Neutrophil (primary cell): ENCODE data around the gene BAHCC1.
A peak's percentile ranks its signal among the peaks of the same experiment; 100 is the strongest.

Experiments
- H3K27ac ChIP-seq: fragments of 200-600 bp; sonication (generic); 2 replicates; pipeline ENCODE4 v1.5.1; 2016; ENCODE audit warnings: mild to moderate bottlenecking, moderate library complexity
- H3K27me3 ChIP-seq: fragments of 200-600 bp; sonication (generic); 2 replicates; pipeline ENCODE4 v1.6.0; 2016; ENCODE audit warnings: mild to moderate bottlenecking
- H3K36me3 ChIP-seq: fragments of 200-600 bp; sonication (generic); 2 replicates; pipeline ENCODE4 v1.5.1; 2017
- H3K4me1 ChIP-seq, 2 experiments: fragments of 200-600 bp in 1 of 2; sonication (generic) in 1 of 2; 1 replicate in 1 of 2; 2 replicates in 1 of 2; pipeline versions ENCODE4 v1.5.1 to v1.6.1; 2013 to 2016; ENCODE audit warnings: low read depth in 1 of 2, low read length in 1 of 2, mild to moderate bottlenecking in 1 of 2, moderate library complexity in 1 of 2; ENCODE audit not compliant: control insufficient read depth in 1 of 2, insufficient read depth in 1 of 2
- H3K4me3 ChIP-seq, 2 experiments: fragments of 200-600 bp in 1 of 2; sonication (generic) in 1 of 2; 1 replicate in 1 of 2; 2 replicates in 1 of 2; pipeline ENCODE4 v1.5.1; 2013 to 2016; ENCODE audit warnings: low read depth in 1 of 2, low read length in 1 of 2, mild to moderate bottlenecking in 1 of 2, moderate library complexity in 1 of 2
- H3K9me3 ChIP-seq: fragments of 200-600 bp; sonication (generic); 2 replicates; pipeline ENCODE4 v1.5.1; 2016
- TF ChIP-seq, protein P1 (sequence below): fragments of 200-600 bp; sonication (generic); IDR thresholded peaks from 2 replicates; pipeline ENCODE4 v1.5.1; 2016; ENCODE audit warnings: antibody characterized with exemption

BAHCC1 gene

GRCh38 chr17:81502471-81503017 is 107.3 kb downstream of the BAHCC1 start:
- Histone ChIP-seq H3K4me1 (no peaks in the 10 kb centered on the region), H3K36me3 (no peaks in the 10 kb centered on the region), H3K9me3 (no peaks in the 10 kb centered on the region), H3K27me3 (peaks cover 23% of the 10 kb centered on the region), H3K27ac (no peak overlapping the region), H3K4me3 (no peak overlapping the region)
- TF ChIP-seq, protein P1, sequence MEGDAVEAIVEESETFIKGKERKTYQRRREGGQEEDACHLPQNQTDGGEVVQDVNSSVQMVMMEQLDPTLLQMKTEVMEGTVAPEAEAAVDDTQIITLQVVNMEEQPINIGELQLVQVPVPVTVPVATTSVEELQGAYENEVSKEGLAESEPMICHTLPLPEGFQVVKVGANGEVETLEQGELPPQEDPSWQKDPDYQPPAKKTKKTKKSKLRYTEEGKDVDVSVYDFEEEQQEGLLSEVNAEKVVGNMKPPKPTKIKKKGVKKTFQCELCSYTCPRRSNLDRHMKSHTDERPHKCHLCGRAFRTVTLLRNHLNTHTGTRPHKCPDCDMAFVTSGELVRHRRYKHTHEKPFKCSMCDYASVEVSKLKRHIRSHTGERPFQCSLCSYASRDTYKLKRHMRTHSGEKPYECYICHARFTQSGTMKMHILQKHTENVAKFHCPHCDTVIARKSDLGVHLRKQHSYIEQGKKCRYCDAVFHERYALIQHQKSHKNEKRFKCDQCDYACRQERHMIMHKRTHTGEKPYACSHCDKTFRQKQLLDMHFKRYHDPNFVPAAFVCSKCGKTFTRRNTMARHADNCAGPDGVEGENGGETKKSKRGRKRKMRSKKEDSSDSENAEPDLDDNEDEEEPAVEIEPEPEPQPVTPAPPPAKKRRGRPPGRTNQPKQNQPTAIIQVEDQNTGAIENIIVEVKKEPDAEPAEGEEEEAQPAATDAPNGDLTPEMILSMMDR, result no peak

DNA sequence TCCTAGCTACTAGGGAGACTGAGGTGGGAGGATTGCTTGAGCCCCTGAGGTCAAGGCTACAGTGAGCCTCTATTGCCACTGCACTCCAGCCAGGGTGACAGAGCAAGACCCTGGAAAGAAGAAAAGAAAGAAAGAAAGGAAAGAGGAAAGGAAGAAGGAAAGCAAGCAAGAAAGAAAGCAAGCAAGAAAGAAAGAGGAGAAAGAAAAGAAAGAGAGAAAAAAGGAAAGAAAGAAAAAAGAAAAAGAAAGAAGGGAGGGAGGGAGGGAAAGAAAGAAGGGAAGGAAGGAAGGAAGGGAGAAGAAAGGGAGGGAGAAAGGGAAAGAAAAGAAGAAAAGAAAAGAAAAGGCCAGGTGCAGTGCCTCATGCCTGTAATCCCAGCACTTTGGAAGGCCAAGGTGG is 108.4 kb downstream of the BAHCC1 start:
- TF ChIP-seq, protein P1, result no peak
- peaks cover 23% of the 10 kb centered on the region for H3K27me3 ChIP-seq
- no peaks in the 10 kb centered on the region for H3K9me3 ChIP-seq
- H3K4me1 ChIP-seq, result peaks cover 2 to 3% of the 10 kb centered on the region in 2 experiments
- H3K27ac ChIP-seq, result no peak overlapping the region
- peaks cover 2% of the 10 kb centered on the region for H3K36me3 ChIP-seq
- H3K4me3 ChIP-seq, result no peak overlapping the region

- Histone ChIP-seq H3K4me3 (peak overlapping the region; percentile 88 to 100), H3K36me3 (peaks cover 41% of the 10 kb centered on the region), H3K4me1 (peaks cover 34 to 45% of the 10 kb centered on the region in 2 experiments), H3K9me3 (no peaks in the 10 kb centered on the region), H3K27me3 (peaks cover 6% of the 10 kb centered on the region), H3K27ac (peak overlapping the region; percentile 95)
- TF ChIP-seq, protein P1, result no peak
Measured at GRCh38 chr17:81508639-81509206, 113.5 kb downstream of the BAHCC1 start.

DNA sequence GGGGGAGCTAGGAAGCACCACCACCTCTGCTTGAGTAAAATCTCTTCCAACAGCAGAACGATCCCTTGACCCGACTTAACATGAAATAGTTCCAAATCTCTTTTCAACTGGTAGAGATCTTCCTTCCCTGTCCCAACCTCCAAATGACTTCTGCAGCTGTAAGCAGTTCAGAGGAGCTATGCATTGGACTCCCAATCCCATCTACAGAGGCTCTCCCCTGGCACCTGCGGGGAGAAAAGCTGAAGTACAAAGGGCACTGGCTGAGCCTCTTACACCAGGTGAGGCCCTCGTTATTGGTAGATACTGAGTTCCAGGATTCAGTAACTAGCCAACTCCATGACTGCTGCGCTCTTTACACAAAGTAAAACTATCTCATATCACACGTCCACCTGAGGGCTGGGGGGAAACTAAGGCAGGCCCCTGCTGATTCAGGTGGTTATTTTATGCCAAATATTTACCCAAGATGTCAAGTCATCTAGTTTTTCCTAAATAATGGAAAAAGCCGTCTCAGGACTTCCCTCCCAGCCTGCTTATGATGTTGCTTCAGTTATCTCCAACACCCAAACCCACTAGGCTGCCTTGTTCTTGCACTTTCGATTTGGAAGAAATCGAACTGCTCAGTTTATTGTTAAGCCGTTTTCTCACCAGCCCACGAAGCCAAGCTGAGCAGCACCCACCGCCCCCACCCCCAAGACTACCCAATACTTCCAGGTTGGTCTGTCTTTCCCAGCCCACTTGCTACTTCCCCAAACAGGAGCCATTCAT is 114.1 kb downstream of the BAHCC1 start:
- TF ChIP-seq, protein P1, result no peak
- Histone ChIP-seq H3K36me3 (peaks cover 41% of the 10 kb centered on the region), H3K27me3 (peaks cover 5% of the 10 kb centered on the region), H3K9me3 (no peaks in the 10 kb centered on the region), H3K4me1 (peaks cover 40 to 51% of the 10 kb centered on the region in 2 experiments), H3K27ac (peak overlapping the region; percentile 95), H3K4me3 (peak overlapping the region; percentile 88 to 100)

- TF ChIP-seq, protein P1, result no peak
- Histone ChIP-seq H3K27me3 (no peaks in the 10 kb centered on the region), H3K4me1 (peaks cover 44 to 52% of the 10 kb centered on the region in 2 experiments)
Measured at GRCh38 chr17:81509972-81510784, 114.9 kb downstream of the BAHCC1 start.

More at GRCh38 chr17:81509972-81510784, 114.9 kb downstream of the BAHCC1 start:
- peak overlapping the region; percentile 95 for H3K27ac ChIP-seq
- H3K4me3 ChIP-seq, result peak overlapping the region; percentile 88 to 100
- peaks cover 41% of the 10 kb centered on the region for H3K36me3 ChIP-seq
- H3K9me3 ChIP-seq, result no peaks in the 10 kb centered on the region
